GM06990 (cell line): ENCODE results near the gene CXCL6.

ENCODE experiments used
- DNase-seq: peaks from one replicate; pipeline ENCODE4 v3.0.0-alpha.2; 2011; ENCODE audit not compliant: insufficient read length; ENCODE audit errors: extremely low read depth
- H3K27me3 ChIP-seq: replicated peaks from 2 replicates; pipeline ENCODE4 v1.6.0; 2011; ENCODE audit warnings: low read length; ENCODE audit not compliant: control insufficient read depth, insufficient read depth
- H3K36me3 ChIP-seq: 2 replicates; pipeline ENCODE4 v1.5.1; 2011; ENCODE audit warnings: low read length; ENCODE audit not compliant: control insufficient read depth, insufficient read depth
- H3K4me3 ChIP-seq: replicated peaks from 2 replicates; pipeline ENCODE4 v1.5.1; 2011; ENCODE audit warnings: low read depth, mild to moderate bottlenecking, control low read depth, low read length
- CTCF ChIP-seq: IDR thresholded peaks from 2 replicates; pipeline ENCODE4 v1.5.1; 2011; ENCODE audit warnings: low read length, control low read depth, mild to moderate bottlenecking, inconsistent platforms; ENCODE audit not compliant: insufficient read depth, poor library complexity, severe bottlenecking

The CXCL6 gene

GRCh38 chr4:73803213-73803612 is 33.3 kb upstream of the CXCL6 start:
- H3K36me3 ChIP-seq = no peaks in the 10 kb centered on the region
- TF ChIP-seq CTCF = no peak
- no peaks in the 10 kb centered on the region for H3K27me3 ChIP-seq
- H3K4me3 ChIP-seq = no peak overlapping the region
- DNase-seq = no peak

- Histone ChIP-seq H3K27me3 (no peaks in the 10 kb centered on the region), H3K4me3 (no peak overlapping the region), H3K36me3 (no peaks in the 10 kb centered on the region)
- no peak for DNase-seq
- TF ChIP-seq CTCF = no peak
These were observed 26.3 kb upstream of the CXCL6 start for GRCh38 chr4:73810191-73810590.

GRCh38 chr4:73811841-73812240 is 24.6 kb upstream of the CXCL6 start:
- Histone ChIP-seq H3K27me3 (no peaks in the 10 kb centered on the region), H3K4me3 (no peak overlapping the region), H3K36me3 (no peaks in the 10 kb centered on the region)
- TF ChIP-seq CTCF = no peak
- DNase-seq = no peak

GRCh38 chr4:73814679-73815078 is 21.8 kb upstream of the CXCL6 start:
- H3K36me3 ChIP-seq = no peaks in the 10 kb centered on the region
- TF ChIP-seq CTCF = no peak
- H3K4me3 ChIP-seq = no peak overlapping the region
- H3K27me3 ChIP-seq = no peaks in the 10 kb centered on the region
- no peak for DNase-seq

GRCh38 chr4:73815145-73815544 is 21.3 kb upstream of the CXCL6 start:
- TF ChIP-seq CTCF = no peak
- no peak for DNase-seq
- H3K27me3 ChIP-seq = no peaks in the 10 kb centered on the region
- no peaks in the 10 kb centered on the region for H3K36me3 ChIP-seq
- H3K4me3 ChIP-seq = no peak overlapping the region

- Histone ChIP-seq H3K27me3 (no peaks in the 10 kb centered on the region), H3K4me3 (no peak overlapping the region), H3K36me3 (no peaks in the 10 kb centered on the region)
- DNase-seq = no peak
- no peak for TF ChIP-seq CTCF
These were observed 19.7 kb upstream of the CXCL6 start for GRCh38 chr4:73816814-73817213.
